Right kidney (tissue), 1 donor: ENCODE results near the gene PRSS22.

Source experiments
- DNase-seq: peaks from one replicate; pipeline ENCODE4 v3.0.0-alpha.2; 2016

The PRSS22 gene

DNA sequence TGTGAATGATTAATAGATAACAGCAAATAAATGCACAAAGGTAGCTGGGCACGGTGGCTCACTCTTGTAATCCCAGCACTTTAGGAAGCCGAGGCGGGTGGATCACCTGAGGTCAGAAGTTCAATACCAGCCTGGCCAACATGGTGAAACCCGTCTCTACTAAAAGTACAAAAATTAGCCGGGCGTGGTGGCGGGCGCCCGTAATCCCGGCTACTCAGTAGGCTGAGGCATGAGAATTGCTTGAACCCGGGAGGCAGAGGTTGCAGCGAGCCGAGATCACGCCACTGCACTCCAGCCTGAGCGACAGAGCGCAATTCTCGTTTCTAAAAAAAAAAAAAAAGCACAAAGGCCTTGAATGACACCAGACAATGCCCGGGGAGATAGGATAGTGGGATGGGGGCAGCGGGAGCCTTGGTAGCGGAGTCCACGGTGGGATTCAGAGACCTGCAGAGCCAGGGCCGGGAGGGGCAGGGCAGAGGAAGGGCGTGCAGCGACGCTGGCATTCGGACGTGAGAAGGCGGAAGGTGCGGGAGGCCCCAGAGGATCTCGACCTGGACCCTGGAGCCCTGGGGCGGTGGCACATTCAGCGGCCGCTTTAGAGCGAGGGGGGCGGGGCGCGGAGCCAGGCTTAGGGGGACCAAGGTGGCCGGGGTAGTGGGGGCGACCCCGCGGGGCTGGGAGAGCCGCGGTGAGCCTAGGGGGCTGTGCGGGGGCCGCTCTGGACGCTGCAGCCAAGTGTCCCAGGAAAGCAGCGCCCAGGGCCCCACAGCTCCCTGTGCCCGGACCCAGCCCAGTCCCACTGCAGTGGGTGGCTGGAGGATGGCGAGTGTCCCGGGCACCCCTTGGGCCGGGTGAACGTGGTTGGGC lies 24.0 kb upstream of the PRSS22 start:
- peak; percentile 61 for DNase-seq

DNA sequence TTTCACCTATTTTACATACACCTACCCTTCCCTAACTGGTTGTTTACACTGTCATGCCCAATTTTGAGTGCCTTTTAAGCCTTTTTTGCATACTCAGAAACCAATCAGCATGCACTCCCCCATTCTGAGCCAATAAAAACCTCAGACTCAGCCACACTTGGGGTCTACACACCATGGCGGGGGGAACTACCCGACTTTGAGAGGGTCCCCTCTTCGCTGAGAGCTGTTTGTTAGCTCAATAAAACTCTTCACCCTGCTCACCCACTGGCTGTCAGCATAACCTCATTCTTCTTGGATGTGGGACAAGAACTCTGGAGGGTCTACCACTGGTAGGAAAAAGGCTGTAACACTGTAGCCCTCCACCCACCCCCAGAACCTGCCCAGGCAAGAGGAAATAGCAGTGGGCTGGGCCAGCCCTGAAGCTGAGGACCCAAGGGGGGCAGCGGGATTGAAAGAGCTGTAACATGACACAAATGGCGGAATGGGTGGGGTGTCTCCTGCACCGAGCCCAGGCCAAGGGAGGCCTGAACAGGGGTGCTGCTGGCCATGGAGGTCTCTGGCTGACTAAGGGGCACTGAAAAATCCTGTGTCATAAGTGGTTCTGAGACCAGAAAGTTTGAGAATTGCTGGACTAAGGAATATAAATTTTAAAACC lies 22.0 kb upstream of the PRSS22 start:
- DNase-seq, result no peak

DNA sequence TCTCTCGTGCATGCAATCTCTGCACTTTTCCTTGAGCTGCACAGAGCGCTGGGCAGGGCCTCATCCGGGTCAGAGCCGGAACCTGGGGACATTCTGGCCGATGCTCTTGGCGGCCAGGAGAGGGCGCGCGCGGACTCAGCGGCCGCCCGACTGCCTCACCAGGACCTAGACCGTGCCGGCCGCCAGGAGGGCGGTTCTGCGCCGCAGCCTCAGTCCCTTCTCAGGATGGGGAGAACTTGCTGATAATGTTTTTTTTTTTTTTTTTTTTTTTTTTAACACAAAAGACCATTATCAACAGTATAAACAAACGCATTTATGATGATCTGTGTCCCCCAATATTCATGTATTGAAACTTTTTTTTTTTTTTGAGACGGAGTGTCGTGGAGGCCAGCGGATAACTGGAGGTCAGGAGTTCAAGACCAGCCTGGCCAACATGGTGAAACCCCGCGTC lies 17.0 kb upstream of the PRSS22 start:
- DNase-seq, result peak; percentile 68

GRCh38 chr16:2874032-2874911 lies 16.3 kb upstream of the PRSS22 start:
- no peak for DNase-seq

GRCh38 chr16:2871926-2872325 lies 14.0 kb upstream of the PRSS22 start:
- no peak for DNase-seq

DNA sequence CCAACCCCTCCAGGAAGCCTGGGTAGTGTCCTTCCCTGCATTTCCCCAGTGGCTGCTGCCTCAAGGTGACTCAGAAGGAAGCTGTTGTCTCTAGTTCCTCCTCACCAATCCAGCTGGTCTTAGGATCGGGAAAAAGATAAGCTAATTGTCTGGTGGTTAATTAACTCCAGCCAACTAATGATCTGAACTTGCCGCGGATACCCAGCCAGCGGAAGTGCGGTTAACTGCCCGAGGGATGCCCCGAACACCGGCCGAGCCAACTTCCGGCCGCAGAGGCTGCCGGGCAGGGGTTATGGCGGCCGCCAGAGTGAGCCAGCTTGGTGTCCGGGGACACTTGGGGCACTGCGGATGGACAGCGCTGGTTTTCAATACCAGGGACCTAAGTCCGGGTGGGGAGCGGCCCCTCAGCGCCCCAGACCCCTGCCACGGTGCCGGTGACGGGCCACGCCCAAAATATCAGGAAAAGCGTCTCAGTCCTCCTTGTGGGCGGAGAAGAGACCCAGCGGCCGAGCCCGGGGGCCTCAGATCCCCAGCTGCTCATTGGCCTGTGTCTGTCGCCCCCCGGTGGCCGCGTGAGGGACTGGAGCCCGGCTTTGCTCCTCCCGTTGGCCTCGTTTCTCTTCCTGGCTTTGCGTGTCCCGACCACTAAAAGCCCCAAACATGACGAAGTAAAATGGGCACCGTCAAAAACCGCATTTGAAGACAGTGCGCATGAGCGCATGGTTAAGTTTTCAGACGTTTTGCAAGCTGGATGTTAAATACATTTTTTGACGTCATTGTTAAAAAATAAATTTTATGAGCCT lies 10.2 kb upstream of the PRSS22 start:
- DNase-seq, result peak; percentile 98

DNA sequence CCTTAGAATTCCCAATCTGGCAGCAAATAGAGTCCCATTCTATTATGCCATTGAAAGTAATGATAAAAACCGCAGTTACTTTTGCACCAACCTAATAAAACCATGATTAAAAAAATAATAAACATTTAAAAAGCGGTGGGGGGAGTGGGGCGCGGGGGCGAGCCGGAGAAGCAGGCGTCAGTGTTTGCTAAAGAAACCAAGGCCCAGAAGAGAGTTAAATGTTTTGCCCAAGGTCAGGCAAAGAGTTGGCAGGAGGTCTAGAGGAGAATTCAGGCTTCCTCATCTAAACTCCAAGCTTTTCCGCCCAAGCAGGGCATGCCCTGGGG lies 9.7 kb upstream of the PRSS22 start:
- DNase-seq, result no peak

- DNase-seq, result no peak
Observed at GRCh38 chr16:2866431-2866830, 8.5 kb upstream of the PRSS22 start.

DNA sequence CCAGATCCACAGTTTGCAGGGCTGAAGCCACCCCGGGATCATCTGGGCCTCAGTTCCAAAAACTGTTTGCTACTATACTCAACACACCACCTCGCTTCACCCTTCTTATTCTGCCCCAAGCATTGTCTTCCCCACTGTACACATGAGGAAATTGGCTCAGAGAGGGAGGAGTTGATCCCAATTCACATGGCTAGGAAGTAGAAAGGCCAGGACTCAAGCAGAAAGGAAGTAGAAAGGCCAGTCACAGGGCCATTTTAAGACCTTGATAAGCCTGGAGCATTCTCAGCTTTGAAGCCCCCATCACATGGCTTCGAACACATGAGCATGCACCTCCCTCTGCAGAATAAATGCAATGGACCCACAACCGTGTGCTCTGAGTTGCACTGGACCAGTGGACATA lies 7.7 kb upstream of the PRSS22 start:
- DNase-seq, result no peak

- no peak for DNase-seq
Observed at GRCh38 chr16:2860826-2861567, 3.0 kb upstream of the PRSS22 start.

GRCh38 chr16:2859686-2860265 lies 1.8 kb upstream of the PRSS22 start:
- DNase-seq, result no peak

- DNase-seq, result peak; percentile 40
Observed at GRCh38 chr16:2858245-2859025, 465 bp upstream of the PRSS22 start.

- no peak for DNase-seq
Observed at GRCh38 chr16:2856686-2857450, 1.1 kb downstream of the PRSS22 start.

DNA sequence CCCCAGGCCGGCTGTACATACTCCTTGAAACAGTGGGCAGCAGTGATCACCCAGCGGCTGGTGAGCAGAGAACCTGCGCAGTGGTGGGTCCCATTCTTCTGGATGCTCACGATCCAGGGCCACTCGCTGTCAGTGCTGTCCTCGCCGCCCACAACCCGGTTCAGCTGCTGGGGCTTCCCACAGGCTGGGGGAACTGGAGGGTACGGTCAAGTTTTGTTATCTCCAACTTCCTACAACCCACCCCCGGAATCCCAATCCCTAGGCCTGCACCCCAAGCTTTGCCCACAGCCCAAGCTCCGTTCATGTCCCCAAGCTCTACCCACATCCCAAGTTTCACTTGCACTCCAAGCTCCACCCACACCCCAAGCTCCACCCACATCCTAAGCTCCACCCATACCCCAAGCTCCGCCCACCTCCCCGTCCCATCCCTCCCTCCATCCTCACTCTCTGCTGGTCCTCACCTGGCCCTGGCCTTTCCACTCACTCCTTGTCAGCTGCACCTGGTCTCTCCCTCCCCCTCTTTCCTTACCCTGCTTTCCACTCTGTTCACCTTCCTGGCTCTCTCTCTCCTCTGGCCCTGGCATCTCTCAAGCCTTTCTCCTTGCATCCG lies 1.8 kb downstream of the PRSS22 start:
- no peak for DNase-seq

- no peak for DNase-seq
Observed at GRCh38 chr16:2855536-2855935, 2.4 kb downstream of the PRSS22 start.

- DNase-seq, result no peak
Observed at GRCh38 chr16:2854700-2855309, 3.2 kb downstream of the PRSS22 start.

DNA sequence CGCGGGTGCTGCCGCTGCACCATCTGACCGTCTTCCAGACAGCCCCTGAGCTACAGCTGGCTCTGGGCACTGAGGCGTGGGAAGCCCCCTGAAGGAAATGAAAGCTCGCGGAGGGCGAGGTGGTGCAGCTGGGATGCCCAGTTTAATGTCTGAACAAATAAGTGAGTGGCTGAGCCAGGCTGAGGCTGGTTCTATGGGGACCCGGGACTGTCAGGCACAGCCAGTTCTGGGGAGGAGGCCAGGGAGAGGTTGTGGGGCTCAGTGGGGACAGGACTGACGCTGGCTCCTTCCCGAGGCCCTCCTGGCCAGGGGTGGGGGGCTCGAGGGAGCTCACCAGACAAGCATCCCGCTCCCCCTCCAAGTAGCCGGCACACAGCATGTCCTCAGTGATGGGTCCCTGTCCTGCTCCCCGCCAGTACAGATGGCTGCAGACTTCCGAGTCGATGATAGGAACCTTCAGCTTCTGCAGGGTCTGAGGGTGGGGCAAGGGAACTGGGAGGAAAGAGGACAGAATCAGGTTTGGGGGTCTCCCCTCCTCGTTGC lies 4.4 kb downstream of the PRSS22 start:
- DNase-seq, result no peak
